GM19452 (cell line): ENCODE results near the gene CEP76.

Experiments
- ATAC-seq: cut with Tn5 transposase; IDR thresholded peaks from one replicate; pipeline ENCODE4 v1.9.1; 2021; ENCODE audit not compliant: unreplicated experiment

Gene CEP76, protein sequence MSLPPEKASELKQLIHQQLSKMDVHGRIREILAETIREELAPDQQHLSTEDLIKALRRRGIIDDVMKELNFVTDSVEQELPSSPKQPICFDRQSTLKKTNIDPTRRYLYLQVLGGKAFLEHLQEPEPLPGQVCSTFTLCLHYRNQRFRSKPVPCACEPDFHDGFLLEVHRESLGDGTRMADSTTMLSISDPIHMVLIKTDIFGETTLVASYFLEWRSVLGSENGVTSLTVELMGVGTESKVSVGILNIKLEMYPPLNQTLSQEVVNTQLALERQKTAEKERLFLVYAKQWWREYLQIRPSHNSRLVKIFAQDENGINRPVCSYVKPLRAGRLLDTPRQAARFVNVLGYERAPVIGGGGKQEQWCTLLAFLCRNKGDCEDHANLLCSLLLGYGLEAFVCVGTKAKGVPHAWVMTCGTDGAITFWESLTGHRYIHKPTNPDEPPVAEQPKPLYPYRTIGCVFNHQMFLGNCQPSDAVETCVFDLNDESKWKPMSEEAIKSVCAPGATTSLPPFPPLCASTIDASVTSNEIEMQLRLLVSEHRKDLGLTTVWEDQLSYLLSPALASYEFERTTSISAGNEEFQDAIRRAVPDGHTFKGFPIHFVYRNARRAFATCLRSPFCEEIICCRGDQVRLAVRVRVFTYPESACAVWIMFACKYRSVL

DNA sequence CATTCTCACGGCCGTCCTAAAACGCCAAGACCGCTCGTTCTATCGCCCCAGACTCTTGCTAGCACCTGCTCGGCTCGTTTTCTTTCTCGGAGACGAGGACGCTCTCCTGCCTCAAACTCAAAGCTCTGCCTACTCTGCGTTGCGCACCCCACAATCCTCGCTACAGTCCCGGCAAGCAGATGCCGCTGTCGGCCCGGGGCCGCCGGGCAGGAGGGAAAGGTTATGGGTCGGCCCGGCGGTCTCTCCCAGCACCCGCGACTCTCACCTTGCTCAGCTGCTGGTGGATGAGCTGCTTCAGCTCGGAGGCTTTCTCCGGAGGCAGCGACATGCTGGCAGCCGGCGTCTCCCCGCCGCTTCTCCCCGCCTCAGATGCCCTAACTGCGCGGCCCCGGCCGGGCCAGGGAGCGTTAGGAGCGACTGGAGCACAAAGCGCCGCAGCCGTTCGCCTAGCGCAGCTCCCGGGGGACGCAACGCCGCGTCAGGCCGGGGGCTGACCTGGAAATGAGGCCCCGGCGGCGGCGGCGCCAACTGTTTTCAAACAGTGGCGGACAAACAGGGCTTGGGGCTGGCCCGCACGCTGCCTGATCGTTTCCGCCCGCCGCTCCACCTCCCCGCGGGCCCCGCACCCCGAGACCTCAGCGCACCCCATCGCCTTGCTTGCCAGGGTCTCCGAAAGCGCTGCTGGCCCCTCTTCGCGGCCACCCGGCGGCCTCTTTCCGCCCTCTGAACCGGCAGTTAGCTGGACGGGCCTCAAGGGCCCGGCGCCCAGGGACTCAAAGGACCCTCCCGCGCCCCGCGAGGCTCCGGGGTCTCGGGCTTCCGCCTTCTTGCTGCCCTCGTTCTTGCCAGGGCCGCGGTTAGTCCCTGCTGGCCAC is at the start of gene CEP76, which contains the start of gene PSMG2:
Gene CEP76, minus strand, starts transcription at position 503 of the 875 bp plus-strand sequence. Its CDS starts 175 bp downstream, at position 328.
Gene PSMG2, plus strand, starts transcription at position 822 of the 875 bp plus-strand sequence. CDS start 66 bp downstream, outside the sequence.
- peak; percentile 81 for ATAC-seq

DNA sequence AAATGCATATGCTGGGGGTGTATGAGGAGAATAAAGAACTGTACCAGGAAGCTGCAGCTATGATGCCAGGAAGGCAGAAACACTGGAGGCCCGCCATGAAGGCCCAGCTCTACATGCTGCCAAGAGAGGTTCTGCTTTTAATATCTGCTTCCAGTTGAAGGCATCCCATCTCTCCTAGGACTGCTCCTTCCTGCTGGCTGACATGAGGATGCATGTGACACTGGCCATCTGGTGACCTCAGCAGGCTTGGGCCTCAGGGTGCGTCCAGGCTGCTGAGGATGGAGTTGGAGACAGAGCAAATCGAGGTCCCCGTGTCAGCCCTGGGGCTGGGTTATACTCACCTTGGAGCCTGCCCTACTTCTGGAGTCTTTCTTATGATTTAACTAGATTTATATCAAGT is 49.4 kb upstream of the CEP76 start:
- ATAC-seq: no peak

DNA sequence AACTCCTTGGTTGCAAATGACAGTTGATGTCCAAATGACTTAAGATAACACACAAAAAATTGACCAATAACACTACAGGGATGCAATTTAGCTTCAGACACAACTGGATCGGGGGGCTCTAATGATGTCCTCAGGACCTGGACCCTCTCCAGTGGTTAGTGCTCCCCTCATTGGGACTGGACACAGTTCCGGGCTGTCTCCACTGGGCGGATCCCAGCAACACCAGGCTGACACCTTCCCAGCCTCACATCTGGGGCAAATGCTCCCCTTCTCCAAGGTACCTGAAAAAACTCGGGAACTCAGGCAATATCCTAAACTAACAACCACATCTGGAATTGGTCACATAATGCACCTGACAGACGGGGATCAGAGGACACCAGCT is 49.0 kb upstream of the CEP76 start:
- no peak for ATAC-seq

DNA sequence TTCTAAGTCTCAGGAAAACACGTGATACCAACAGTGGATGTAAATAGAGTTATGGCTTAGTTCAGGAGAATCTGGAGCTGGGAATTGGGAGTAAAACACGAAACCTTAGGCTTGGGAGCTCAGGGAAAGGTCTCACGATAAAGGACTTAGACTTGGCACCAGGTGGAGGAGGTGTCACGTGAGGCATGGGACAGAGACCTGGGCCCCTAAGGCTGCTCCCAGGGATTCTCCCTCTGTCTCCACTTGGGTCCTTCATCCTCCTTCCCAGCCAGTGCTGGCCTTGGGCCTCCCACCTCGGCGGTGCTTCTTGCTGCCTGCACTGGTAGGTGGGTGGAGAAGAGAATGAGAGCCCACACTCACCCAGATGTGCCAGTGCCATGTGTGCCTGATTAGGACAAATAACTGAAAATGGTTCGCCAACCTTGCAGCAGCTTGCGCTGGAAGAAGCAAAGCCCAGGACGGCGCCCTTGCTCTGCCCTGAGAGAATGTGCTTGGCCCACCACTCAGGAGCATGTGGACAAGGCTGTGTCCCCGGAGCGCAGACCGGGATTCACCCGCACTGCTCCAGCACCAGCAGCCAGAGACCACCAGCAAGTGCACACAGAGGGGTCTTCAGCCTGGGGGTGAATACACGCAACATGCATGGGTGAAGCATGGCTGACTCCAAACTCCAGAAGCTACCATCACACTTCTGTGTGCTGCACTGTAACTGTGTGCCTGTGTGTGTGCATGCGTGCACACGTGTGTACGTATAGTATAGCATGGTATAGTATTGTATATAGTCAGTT is 48.4 kb upstream of the CEP76 start:
- ATAC-seq: no peak

DNA sequence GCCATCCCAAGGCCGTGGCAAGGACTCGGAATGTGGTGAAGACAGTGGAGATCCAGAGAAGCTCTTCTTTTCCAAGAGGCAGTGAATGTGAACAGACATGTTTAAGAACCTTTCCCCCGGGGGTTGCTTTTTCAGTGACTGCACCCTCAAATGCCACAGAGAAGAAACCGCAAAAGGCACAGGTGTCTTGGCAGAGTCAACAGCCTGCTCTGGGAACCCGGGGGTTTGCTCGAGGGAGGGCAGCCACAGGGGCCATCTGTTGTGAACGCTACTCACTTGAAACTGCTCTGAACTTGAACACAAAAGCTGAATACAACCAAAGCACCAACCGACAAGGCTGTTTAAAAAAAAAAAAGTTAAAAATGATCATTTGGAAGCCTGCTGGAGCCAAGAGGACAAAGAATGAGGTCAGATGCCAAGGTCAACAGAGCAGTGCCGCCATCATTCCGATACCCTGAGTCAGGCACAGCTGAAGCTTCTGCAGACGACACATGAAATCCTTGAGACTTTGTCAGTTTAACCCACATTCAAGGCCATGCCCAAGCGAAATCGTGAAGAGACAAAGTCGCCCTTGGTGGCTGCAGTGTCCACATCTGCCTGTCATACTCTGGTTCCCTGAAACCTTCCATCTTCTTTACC is 47.7 kb upstream of the CEP76 start:
- no peak for ATAC-seq

DNA sequence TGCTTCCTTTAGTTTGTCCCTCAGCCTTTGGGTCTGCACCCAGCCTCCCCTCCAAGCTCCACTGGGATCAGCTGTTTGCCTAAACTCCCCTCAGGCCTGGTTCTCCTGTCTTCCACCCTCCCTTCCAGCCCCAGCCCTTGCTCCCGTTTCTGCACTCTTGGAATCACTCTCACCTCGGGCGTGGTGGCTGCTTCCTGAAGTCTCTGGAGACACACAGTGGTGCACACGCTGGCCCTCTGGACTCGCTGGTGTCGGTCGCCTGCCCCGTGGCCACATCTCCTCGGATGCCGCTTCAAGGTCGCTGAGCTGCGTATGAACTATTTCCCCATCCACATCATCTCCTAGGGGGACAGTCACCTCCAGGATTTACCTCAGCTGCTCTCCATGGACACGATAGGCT is 46.6 kb upstream of the CEP76 start:
- no peak for ATAC-seq

DNA sequence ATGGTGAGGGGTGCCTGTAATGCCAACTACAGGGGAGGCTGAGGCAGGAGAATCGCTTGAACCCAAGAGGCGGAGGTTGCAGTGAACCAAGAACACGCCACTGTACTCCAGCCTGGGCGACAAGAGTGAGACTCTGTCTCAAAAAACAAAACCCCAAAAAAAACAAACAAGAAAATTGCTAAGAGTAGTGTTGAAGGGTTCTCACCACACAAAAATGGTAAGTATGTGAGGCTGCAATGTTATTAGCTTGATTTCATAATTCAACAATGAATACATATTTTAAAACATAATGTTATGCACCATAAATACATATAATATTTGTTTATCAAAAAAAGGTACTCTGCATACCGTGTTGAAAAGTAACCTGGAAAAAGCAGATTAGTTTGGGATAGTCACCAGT is 46.1 kb upstream of the CEP76 start:
- ATAC-seq: no peak

DNA sequence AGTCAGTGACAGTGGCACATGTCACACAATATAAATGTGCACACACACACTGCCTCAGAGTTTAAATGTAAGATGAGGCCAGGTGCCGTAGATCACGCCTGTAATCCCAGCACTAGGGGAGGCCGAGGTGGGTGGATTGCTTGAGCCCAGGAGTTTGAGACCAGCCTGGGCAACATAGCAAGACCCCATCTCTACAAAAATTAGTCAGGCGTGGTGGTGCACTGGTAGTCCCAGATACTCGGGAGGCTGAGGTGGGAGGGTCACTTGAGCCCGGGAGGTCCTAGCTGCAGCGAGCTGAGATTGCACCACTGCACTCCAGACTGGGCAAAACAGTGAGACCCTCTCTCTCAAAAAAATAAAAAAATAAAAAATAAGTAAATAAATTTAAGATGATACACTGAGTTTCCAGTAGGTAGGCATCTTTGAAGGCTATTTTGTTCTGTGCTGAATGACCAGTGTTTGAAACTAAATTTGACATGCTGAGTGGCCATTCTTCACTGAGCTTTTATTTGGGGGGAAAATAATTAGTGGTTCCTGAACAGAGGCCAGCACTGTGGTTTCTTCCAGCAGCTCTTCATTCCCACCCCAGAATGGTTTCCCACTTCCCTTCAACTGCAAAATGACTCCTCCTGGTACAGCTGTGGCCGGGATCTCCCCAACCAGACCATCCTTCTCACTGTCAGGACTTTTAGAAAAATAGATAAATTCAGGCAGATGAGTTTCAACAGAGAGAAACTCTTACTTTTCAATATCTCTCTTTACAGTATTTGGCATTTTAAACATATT is 45.2 kb upstream of the CEP76 start:
- ATAC-seq: no peak

DNA sequence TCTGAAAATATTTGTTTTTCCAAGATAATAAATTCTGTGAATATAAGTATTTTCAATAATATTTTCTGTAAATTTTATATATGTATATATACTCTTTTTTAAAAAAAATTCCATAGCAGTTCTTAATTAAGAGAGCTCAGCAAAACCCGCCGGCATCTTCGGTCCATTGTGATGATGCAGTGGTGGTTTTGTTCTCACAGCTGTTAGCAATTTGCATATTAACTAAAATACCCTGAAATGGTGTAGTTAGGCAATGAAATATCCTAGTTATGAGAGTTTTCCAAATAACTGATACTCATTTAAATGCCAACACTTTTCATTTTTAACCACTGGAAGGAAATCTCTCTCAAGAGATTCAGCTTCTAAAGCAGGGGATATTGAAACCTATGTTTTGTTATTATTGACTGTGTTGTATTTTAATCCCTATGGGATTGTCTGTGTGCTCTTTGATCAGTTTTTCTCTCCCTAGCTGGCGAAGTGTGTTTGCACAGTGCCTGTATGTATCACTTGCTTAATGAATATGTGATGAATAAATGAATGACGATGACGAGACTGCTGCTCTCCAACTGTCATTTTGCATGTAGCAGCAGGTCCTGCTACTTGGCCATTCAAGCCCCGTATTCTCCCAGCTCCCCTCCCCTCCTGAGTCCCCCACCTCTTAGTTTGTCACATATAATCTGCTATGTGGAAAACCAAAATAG is 42.7 kb upstream of the CEP76 start:
- no peak for ATAC-seq

DNA sequence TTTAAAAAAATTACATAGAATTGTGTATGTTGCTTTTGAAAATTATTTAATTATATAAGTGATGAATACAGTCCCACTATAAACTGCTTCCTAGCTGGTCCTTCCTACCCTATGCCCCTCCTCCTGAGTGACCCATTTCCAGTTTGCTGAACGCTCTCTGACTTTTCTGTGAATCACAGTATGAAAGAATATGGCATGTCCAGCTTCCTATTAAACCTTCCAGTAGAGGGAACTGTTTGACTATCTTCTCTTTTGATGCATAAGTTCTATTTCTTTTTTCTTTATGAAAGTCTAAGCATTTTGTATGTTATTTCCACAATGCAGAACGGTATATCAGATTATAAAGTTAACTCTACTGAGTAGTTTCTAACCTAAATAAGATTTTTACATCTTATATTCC is 41.6 kb upstream of the CEP76 start:
- no peak for ATAC-seq

DNA sequence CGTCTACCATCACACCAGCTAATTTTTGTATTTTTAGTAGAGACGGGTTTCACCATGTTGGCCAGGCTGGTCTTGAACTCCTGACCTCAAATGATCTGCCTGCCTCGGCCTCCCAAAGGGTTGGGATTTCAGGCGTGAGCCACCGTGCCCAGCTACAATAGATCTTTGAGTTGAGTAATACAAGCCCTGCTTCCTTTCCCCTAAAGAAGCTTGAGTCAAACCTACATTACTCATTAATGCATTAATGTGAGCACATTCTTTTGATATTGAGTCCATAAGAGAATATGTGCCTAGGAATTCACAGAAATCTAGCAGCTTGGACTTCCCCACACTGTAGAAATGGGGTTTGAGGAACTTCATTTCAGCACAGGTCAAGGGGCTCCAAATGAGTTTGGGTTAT is 39.9 kb upstream of the CEP76 start:
- ATAC-seq: no peak

DNA sequence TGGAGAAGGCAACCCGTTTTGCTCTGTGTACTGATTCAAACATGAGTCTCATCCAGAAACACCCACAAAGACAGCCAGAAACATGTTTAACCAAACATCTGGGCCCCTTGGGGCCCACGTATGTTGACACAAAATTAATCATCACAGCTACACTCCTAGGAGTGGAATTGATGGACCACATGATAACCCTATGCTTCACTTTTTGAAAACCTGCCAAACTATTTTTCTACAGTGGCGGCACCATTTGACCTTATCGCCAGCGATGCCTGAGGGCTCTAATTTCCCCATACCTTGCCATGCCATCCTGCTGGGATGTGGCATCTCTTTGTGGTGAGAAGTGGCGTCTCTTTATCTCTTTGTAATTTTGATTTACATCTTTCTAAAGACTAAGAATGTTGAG is 38.8 kb upstream of the CEP76 start:
- ATAC-seq: no peak

DNA sequence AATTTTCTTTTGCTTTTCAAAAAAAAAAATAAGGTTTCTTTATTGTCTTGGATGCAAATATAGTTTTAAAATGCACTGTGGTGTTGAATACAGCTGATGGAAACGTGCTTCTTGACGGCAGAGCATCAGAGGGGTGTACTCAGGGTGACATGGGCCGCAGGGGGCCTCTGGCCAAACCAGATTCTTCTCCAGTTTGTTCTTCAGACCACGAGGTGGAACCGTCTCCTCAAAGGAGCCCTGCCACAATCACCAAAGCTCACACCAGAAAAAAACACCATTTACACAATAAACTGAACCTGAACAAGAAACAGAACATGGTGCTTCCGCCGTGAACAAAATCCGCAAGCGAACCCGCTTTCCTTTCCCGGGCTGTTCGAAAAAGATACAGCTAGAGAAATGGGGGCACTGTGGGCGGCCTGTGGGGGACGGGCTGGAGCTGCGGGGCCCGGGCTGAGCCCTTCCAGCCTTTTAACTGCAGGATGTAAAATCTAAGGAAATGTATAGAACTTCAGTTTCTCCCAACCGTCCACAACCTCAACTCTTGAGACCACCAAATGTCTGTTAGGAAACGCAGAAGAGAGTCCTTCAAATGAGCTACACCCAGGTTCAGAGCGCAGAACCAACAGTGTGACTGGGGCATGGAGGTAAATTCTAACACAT is 34.9 kb upstream of the CEP76 start:
- ATAC-seq: no peak

DNA sequence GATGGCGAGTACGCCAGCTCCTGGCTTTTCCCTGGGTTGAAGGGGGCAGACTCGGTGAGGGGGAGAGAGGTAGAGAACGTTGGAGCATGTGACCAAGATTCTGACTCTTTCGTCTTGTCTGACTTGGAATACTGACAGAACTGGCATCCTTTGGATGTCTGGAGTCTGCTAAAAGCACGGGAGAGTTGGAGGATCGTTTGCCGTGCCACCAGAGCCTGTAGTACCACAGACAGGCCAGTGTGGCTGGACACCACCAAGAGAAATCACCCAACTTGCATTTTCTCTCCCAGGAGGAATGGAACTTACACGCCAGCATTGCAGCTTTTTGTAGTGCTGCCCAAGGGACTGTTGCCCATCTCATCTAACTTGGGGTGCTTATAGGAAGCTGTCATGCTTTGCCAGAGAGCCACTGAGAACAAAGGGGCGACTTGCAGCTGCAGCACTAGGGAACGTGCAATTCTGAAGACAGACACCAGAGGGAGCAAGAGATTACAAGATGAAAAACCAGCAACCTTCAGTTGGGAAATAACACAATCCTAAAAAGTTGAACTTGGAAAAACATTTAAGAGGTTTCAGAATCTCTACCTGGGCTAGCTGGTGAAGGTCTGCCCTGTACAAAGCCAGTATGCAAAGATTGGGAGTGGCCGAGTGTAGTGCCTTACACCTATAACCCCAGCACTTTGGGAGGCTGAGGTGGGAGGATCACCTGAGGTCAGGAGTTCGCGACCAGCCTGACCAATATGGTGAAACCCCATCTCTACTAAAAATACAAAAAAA is 24.4 kb upstream of the CEP76 start:
- no peak for ATAC-seq

DNA sequence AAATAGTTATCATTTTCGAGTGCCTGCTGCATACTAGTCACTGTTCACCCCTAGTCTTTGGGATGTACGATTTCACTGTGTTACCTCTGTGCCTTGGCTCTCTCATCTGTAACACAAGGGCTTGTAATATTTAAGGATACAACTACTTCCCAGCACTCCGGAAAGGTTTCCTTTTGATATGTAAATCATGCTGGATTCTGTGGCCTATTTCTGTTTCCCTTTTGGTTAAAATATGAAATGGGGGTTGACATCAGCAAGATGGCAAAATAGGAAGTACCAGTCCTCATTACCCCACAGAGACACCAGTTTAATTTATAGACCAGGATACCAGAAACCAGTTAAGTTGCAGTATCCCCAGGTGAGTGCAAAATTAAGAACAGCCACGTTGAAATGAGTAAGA is 23.8 kb upstream of the CEP76 start:
- no peak for ATAC-seq

DNA sequence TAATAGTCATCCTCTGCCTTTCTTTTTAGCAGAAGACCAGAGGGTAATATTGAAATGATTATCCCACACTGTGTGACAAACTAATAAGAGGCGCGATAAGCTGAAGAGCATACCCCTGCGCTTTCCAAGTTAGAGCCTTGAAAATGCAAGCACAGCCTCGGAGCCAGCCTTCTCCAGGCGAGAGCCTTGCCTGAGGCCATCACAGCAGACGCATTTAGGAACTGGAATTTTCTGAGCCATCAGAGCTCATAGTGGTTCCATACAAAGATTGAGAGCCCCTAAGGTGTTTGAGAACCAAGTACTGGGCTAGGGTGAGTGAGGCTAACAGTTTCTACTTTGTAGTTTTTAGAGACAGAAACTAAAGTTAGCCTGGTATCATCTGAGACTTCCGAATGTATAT is 20.2 kb upstream of the CEP76 start:
- no peak for ATAC-seq

DNA sequence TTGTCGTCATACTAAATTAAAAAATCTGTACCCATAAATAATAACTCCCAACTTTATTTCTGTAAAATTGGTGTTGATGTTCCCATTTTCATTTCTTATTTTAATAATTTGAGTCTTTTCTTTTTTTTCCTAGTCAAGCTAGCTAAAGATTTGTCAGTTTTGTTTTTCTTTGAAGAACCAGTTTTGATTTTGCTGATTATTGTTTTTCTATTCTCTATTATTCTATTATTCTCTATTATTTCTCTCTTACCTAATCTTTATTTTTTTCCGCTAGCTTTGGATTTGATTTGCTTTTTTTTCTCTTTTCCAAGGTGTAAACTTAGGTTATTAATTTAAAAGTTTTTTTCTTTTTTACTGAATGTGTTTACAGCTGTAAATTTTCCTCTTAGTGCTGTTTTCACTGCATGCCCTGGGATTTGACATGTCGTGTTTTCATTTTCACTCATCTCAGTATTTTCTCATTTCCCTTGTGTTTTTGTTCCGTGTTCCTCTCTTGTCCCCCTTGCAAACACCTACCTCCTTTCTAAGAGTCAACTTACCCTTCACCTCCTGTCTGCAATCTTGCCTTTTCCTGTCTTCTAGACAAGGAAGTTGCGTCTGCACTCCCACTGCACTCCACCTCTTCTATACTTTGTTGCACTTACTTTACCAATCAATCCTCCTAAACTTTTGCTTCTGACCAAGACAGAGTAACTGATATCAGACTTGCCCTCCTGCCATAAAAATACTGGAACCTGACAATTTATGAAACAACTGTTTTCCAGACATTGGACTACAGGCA is 19.2 kb upstream of the CEP76 start:
- ATAC-seq: no peak
